Fibroblast of the aortic adventitia (primary cell): ENCODE measurements around the gene INTS2. TPM values are rescaled to one million over a fixed set of nuclear protein-coding genes. Genes with fewer than 3 reads are reported as not detected.

Source experiments
- DNase-seq: peaks from one replicate; pipeline ENCODE4 v3.0.0-alpha.2; 2010; ENCODE audit warnings: low read depth
- H3K4me3 ChIP-seq: 2 replicates; pipeline ENCODE4 v1.5.1; 2011; ENCODE audit warnings: low read depth, mild to moderate bottlenecking, control low read depth, low read length, moderate library complexity
- CTCF ChIP-seq: IDR thresholded peaks from 2 replicates; pipeline ENCODE4 v1.5.1; 2011; ENCODE audit warnings: mild to moderate bottlenecking, low read length, control low read depth, inconsistent platforms; ENCODE audit not compliant: insufficient read depth
- total RNA-seq: library from RNA; depleted of rRNA; stranded (reverse); fragments of >200 nt; gene quantifications from 2 replicates; pipeline ENCODE4 v1.2.3, GENCODE V29; 2012; ENCODE audit warnings: low replicate concordance

Gene INTS2
- total RNA-seq, 1 donor, result 14.9 TPM

- no peak overlapping the region for H3K4me3 ChIP-seq
- no peak for DNase-seq
- TF ChIP-seq CTCF, result no peak
Measured at GRCh38 chr17:61878520-61878919, 49.3 kb downstream of the INTS2 start.

GRCh38 chr17:61877837-61878236, 49.9 kb downstream of the INTS2 start:
- H3K4me3 ChIP-seq, result no peak overlapping the region
- DNase-seq, result no peak
- no peak for TF ChIP-seq CTCF

GRCh38 chr17:61875804-61876203, 52.0 kb downstream of the INTS2 start:
- H3K4me3 ChIP-seq, result no peak overlapping the region
- TF ChIP-seq CTCF, result no peak
- no peak for DNase-seq

- no peak for TF ChIP-seq CTCF
- no peak overlapping the region for H3K4me3 ChIP-seq
- DNase-seq, result no peak
Measured at GRCh38 chr17:61875285-61875684, 52.5 kb downstream of the INTS2 start.

- no peak overlapping the region for H3K4me3 ChIP-seq
- no peak for TF ChIP-seq CTCF
- DNase-seq, result no peak
Measured at GRCh38 chr17:61874075-61874474, 53.7 kb downstream of the INTS2 start.

- no peak for DNase-seq
- TF ChIP-seq CTCF, result no peak
- no peak overlapping the region for H3K4me3 ChIP-seq
Measured at GRCh38 chr17:61872099-61872498, 55.7 kb downstream of the INTS2 start.

- no peak for TF ChIP-seq CTCF
- H3K4me3 ChIP-seq, result no peak overlapping the region
- DNase-seq, result no peak
Measured at GRCh38 chr17:61869138-61869537, 58.6 kb downstream of the INTS2 start.
